ENCODE results near the gene GALNT7. TPM values are rescaled to one million over a fixed set of nuclear protein-coding genes. Genes with fewer than 3 reads are reported as not detected.
"Not testable (repeated sequence)": the region's sequence is repeated elsewhere in the genome, so short reads cannot be mapped to it uniquely, and the experiment has no call there.

Gene GALNT7
- total RNA-seq, 2 donors from 2014 or later, result 83.5 to 138 TPM

- DNase-seq, result no peak
- Histone ChIP-seq H3K4me3 (no peak overlapping the region), H3K36me3 (no peaks in the 10 kb centered on the region), H3K4me1 (peaks cover 4% of the 10 kb centered on the region), H3K27me3 (no peaks in the 10 kb centered on the region), H3K27ac (no peak overlapping the region), H3K9me3 (no peaks in the 10 kb centered on the region), H3K9ac (ENCODE audit: low read depth in 2 of 2, low read length in 2 of 2) (no peak overlapping the region)
- intact Hi-C loops (cut with DNase I), result no loop called here
- no peak for TF ChIP-seq CTCF (IDR thresholded peaks at IDR 0.05)
These were observed 45.6 kb downstream of the GALNT7 start for GRCh38 chr4:173214231-173214630.

GRCh38 chr4:173214661-173215060 is 46.0 kb downstream of the GALNT7 start:
- Histone ChIP-seq H3K9me3 (no peaks in the 10 kb centered on the region), H3K27ac (no peak overlapping the region), H3K36me3 (no peaks in the 10 kb centered on the region), H3K4me3 (no peak overlapping the region), H3K9ac (ENCODE audit: low read depth in 2 of 2, low read length in 2 of 2) (no peak overlapping the region), H3K27me3 (no peaks in the 10 kb centered on the region), H3K4me1 (peaks cover 4% of the 10 kb centered on the region)
- TF ChIP-seq CTCF (IDR thresholded peaks at IDR 0.05), result no peak
- intact Hi-C loops (cut with DNase I), result no loop called here
- no peak for DNase-seq

DNA sequence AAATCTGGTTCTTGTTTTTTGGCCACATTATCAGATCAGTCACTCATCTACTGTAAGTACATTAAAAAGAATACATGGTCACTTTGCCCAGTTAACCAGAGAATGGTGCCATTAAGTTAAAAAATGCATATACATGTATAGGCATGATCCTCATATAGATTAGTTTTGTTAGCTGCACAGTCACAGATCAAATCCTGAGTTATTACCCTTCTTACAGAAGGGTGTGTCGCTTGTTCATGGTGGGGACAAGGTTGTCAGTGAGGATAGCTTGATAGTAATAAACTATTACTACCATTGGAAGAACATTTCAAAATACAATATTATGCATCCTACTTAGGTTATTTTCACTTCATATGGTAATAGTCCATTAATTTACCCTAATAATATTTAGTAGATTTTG is 48.5 kb downstream of the GALNT7 start:
- TF ChIP-seq CTCF (IDR thresholded peaks at IDR 0.05), result no peak
- H3K4me1 ChIP-seq, result peaks cover 4% of the 10 kb centered on the region
- no peaks in the 10 kb centered on the region for H3K9me3 ChIP-seq
- no peak overlapping the region for H3K9ac ChIP-seq (ENCODE audit: low read depth in 2 of 2, low read length in 2 of 2)
- no peaks in the 10 kb centered on the region for H3K27me3 ChIP-seq
- no peak overlapping the region for H3K27ac ChIP-seq
- no peak for DNase-seq
- H3K36me3 ChIP-seq, result no peaks in the 10 kb centered on the region
- no peak overlapping the region for H3K4me3 ChIP-seq
- intact Hi-C loops (cut with DNase I), result no loop called here

- Histone ChIP-seq H3K9me3 (no peaks in the 10 kb centered on the region), H3K9ac (ENCODE audit: low read depth in 2 of 2, low read length in 2 of 2) (no peak overlapping the region), H3K4me3 (no peak overlapping the region), H3K27me3 (no peaks in the 10 kb centered on the region), H3K36me3 (no peaks in the 10 kb centered on the region), H3K27ac (no peak overlapping the region), H3K4me1 (peaks cover 4% of the 10 kb centered on the region)
- DNase-seq, result no peak
- intact Hi-C loops (cut with DNase I), result no loop called here
- TF ChIP-seq CTCF (IDR thresholded peaks at IDR 0.05), result no peak
These were observed 49.1 kb downstream of the GALNT7 start for GRCh38 chr4:173217727-173218126.

GRCh38 chr4:173218411-173219125 is 50.0 kb downstream of the GALNT7 start:
- no peak for DNase-seq
- peaks cover 4% of the 10 kb centered on the region for H3K4me1 ChIP-seq
- H3K9ac ChIP-seq (ENCODE audit: low read depth in 2 of 2, low read length in 2 of 2), result no peak overlapping the region
- no peak overlapping the region for H3K4me3 ChIP-seq
- no peaks in the 10 kb centered on the region for H3K27me3 ChIP-seq
- TF ChIP-seq CTCF (IDR thresholded peaks at IDR 0.05), result no peak
- intact Hi-C loops (cut with DNase I), result no loop called here
- H3K27ac ChIP-seq, result no peak overlapping the region
- no peaks in the 10 kb centered on the region for H3K36me3 ChIP-seq
- H3K9me3 ChIP-seq, result no peaks in the 10 kb centered on the region

- H3K27ac ChIP-seq; H3K9ac ChIP-seq (ENCODE audit: low read depth in 2 of 2, low read length in 2 of 2); H3K9me3 ChIP-seq; H3K27me3 ChIP-seq; DNase-seq; H3K4me3 ChIP-seq; intact Hi-C loops (cut with DNase I); H3K4me1 ChIP-seq; H3K36me3 ChIP-seq: not testable (repeated sequence)
These were observed 50.5 kb downstream of the GALNT7 start for GRCh38 chr4:173219126-173219437.

Measured in colonic mucosa (tissue), 4 donors.